ENCODE results near the gene IL17RA.
A peak's percentile ranks its signal among the peaks of the same experiment; 100 is the strongest.
"Not testable (repeated sequence)": the region's sequence is repeated elsewhere in the genome, so short reads cannot be mapped to it uniquely, and the experiment has no call there.

Gene IL17RA, protein sequence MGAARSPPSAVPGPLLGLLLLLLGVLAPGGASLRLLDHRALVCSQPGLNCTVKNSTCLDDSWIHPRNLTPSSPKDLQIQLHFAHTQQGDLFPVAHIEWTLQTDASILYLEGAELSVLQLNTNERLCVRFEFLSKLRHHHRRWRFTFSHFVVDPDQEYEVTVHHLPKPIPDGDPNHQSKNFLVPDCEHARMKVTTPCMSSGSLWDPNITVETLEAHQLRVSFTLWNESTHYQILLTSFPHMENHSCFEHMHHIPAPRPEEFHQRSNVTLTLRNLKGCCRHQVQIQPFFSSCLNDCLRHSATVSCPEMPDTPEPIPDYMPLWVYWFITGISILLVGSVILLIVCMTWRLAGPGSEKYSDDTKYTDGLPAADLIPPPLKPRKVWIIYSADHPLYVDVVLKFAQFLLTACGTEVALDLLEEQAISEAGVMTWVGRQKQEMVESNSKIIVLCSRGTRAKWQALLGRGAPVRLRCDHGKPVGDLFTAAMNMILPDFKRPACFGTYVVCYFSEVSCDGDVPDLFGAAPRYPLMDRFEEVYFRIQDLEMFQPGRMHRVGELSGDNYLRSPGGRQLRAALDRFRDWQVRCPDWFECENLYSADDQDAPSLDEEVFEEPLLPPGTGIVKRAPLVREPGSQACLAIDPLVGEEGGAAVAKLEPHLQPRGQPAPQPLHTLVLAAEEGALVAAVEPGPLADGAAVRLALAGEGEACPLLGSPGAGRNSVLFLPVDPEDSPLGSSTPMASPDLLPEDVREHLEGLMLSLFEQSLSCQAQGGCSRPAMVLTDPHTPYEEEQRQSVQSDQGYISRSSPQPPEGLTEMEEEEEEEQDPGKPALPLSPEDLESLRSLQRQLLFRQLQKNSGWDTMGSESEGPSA

DNA sequence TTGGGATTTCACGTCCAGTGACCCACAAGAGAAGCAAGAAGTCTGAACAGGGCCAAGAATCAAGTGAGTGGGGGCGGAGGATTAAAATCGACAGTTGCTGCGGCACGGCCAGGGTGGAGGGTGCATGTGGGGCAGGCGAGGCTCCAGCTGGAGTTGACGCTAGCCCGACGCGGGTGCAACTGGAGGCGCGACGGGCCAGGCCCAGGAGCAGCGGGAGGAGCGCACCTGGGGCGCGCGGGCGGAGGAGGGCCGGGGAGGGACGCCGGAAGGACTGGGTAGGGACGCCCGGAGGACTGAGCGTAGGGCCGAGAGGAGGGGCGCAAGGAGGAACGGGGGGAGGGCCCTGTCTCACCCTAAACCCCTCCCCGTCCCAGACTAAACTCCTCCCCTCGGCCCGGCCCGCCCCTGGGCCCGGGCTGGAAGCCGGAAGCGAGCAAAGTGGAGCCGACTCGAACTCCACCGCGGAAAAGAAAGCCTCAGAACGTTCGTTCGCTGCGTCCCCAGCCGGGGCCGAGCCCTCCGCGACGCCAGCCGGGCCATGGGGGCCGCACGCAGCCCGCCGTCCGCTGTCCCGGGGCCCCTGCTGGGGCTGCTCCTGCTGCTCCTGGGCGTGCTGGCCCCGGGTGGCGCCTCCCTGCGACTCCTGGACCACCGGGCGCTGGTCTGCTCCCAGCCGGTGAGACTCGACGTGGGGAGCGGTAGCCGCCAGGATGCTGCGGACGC, at the start of gene IL17RA:
Gene IL17RA, plus strand, starts transcription at position 447 of the 723 bp plus-strand sequence. Its CDS starts 92 bp downstream, at position 539.
- TF ChIP-seq, protein P1, sequence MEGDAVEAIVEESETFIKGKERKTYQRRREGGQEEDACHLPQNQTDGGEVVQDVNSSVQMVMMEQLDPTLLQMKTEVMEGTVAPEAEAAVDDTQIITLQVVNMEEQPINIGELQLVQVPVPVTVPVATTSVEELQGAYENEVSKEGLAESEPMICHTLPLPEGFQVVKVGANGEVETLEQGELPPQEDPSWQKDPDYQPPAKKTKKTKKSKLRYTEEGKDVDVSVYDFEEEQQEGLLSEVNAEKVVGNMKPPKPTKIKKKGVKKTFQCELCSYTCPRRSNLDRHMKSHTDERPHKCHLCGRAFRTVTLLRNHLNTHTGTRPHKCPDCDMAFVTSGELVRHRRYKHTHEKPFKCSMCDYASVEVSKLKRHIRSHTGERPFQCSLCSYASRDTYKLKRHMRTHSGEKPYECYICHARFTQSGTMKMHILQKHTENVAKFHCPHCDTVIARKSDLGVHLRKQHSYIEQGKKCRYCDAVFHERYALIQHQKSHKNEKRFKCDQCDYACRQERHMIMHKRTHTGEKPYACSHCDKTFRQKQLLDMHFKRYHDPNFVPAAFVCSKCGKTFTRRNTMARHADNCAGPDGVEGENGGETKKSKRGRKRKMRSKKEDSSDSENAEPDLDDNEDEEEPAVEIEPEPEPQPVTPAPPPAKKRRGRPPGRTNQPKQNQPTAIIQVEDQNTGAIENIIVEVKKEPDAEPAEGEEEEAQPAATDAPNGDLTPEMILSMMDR (IDR thresholded peaks at IDR 0.05; ENCODE audit: control insufficient read depth, insufficient read depth, low read depth, low read length, missing control alignments) = no peak
- peak; percentile 29 for DNase-seq (ENCODE audit: low read depth)
- peak within 1 kb of the TSS; percentile 73 for H3K4me3 ChIP-seq (ENCODE audit: control insufficient read depth, low read depth, low read length)

DNA sequence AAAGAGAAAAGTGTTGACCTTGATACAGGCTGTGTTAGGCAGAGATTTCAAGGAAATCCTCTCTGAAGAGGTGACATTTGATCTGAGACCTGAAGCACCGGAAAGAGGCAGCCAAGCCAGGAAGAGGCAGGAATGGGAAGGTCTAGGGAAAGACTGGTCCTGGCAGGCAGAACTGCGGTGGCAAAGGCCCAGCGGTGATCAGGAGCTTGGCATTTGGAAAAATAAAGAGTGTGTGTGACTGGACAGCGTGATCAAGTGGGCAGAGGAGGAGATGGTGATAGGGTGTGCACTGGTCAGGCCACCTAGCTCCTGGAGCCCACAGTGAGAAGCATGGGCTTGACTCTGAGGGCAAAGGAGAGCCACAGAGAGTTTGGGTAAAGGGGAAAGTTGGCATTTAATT, 49.6 kb upstream of the IL17RA start:
- no peak for DNase-seq (ENCODE audit: low read depth)

DNA sequence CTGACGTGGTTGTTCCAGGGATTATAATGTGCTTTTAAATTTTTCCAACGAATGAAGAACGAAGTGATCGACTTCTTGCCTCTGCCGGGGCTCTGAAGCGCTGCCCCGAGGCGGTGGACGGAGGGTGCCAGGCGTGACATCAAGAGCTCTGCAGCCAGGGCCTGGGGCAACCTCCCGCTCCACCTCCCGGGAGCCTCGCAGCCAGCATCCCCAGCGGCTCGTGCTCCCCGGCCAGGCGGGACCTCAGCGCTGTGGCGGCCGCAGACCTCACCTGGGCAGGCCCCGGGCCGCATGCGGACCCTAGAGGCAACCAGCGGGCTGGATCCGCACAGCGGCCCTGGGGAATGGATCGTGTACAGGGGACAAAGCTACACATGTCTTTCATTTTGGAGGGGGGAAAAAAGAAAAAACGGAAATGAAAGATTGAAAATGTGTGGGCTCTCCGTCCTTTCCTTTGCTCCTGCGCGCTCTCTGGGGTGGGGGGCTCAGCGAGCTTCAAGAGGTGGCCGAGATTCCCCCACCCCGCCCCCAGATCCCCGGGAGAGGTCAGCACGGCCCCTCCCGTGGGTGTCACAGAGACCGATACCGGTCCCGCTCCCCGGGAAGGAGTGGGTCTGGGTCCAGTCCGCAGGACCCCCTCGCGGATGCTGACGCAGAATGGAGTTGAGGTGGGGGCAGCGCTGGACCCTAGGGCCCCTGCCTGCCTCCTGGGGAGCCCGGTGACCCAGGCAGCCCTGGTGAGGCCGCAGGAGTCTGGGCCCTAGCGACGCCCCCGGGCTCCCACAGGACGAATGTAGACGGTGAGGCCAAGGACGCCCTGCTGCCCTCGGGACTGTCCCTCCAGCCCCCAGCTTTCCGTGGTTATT, 48.6 kb upstream of the IL17RA start:
- DNase-seq (ENCODE audit: low read depth); H3K4me3 ChIP-seq (ENCODE audit: control insufficient read depth, low read depth, low read length): not testable (repeated sequence)

More for the DNA sequence above, 49.6 kb upstream of the IL17RA start:
- TF ChIP-seq, protein P1 (IDR thresholded peaks at IDR 0.05; ENCODE audit: control insufficient read depth, insufficient read depth, low read depth, low read length, missing control alignments) = no peak
- H3K4me3 ChIP-seq (ENCODE audit: control insufficient read depth, low read depth, low read length) = no peak overlapping the region

DNA sequence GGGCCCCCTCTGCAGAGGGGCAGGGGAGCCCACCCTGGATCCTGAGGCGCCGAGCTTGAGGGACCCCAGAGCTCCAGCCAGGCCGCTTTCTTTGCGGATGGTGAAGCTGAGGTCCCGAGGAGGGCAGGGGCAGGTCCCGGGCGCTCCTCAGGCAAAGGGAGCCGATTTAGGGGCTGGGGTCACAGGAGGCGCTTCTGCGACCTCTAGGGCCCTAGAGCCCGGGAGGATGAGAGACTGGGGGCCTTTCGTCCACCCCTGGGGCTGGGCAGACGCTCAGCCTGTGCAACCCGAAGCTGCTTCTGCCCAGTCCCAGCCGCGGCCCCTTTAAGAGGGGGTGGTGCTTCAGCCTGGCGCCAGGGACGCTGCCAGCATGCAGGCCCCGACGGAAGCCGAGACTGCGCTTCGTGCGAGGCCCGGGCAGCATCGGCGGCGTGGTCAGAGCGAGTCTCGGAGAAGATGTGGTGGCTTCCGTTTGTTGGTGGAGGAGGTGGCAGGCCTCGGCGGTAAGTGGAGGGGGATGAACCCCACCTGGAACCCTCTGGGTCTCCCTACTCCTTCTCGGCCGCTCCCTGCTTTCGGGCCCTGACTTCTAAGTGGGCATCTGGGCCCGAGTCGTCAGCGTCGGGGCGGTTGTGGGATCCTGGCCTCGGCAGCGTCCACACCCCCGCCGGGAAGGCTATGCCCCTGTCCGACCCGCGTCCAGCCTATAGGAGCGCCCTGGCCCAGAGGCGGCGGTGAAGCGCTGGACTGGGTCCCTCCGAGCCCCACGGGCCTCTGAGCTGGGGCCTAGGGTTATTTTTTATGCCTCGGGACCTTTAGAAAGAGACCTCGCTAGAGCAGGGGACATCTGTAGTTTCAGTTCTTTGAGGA, 47.7 kb upstream of the IL17RA start:
- not testable (repeated sequence) for DNase-seq (ENCODE audit: low read depth)

DNA sequence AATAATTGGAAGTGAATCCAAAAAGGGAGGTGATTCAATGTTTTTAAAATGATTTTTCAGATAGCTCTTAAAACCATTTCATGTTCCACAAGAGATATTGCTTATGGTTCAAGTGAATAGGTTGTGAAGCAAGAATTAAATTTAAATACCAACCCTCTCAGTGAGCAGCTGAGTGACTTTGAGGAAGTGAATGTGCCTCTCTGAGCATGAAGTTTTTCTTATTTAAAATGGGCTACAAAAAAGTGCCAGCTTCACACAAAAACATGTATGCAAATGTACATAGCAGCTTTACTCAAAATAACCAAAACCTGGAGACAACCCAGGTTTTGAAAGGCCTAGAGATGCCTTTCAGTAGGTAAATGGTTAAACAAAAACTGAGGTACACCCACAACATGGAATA, 41.3 kb upstream of the IL17RA start:
- no peak overlapping the region for H3K4me3 ChIP-seq (ENCODE audit: control insufficient read depth, low read depth, low read length)
- TF ChIP-seq, protein P1 (IDR thresholded peaks at IDR 0.05; ENCODE audit: control insufficient read depth, insufficient read depth, low read depth, low read length, missing control alignments) = no peak
- no peak for DNase-seq (ENCODE audit: low read depth)

More for the DNA sequence above, 47.7 kb upstream of the IL17RA start:
- not testable (repeated sequence) for H3K4me3 ChIP-seq (ENCODE audit: control insufficient read depth, low read depth, low read length)

DNA sequence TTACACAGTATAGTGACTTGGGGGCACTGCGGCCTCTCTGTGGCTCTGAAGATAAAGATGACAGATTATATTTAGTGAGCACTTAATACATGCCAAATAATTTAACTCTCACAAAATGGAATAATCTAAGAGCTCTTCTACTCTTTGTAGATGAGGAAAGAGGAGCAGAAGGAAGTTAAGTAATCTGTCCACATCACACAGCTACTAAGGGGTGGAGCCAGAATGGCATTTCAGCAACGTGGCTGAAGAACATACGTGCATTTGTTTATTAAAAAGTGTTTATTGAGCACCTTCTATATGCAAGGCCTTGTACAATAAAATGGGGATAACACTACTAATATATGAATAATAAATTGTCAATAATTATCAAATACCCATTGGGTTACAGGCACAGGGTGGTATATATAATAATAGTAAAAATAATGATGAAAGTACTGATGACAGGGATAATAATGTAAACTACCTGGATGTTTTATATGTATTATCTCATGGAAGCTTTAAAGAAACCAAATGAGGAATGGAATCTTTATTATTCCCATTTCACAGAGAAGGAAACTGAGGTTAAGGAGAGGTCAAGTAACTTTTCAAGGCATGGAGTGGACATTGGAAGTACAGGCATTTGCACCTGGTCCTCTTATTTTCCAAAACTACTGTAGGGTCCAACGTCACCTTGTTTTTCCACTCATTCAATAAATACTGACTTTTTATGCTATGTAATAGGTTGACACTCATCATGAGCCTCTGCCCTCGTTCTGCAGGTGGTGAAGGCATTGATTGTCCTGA, 38.0 kb upstream of the IL17RA start:
- DNase-seq (ENCODE audit: low read depth) = no peak
- TF ChIP-seq, protein P1 (IDR thresholded peaks at IDR 0.05; ENCODE audit: control insufficient read depth, insufficient read depth, low read depth, low read length, missing control alignments) = no peak
- no peak overlapping the region for H3K4me3 ChIP-seq (ENCODE audit: control insufficient read depth, low read depth, low read length)
